GM12878 (cell line): ENCODE results near the gene GREM1. TPM values are rescaled to one million over a fixed set of nuclear protein-coding genes. Genes with fewer than 3 reads are reported as not detected.

Experiments
- ATAC-seq: fragments of 200-7000 bp; cut with Tn5 transposase; 3 replicates; pipeline ENCODE4 v1.9.1; 2020; ENCODE audit warnings: mild to moderate bottlenecking, moderate library complexity
- BruUV-seq: library from RNA; stranded (reverse); fragments of 400-500 nt; replicated peaks from 2 replicates; lab custom pipeline; 2021; lab: Mats Ljungman, UMichigan
- CTCF ChIA-PET: fragments of 300-600 bp; sonication (Branson Sonifier 250); formaldehyde crosslinking; extraction: SDS; loops from one replicate; lab custom pipeline; 2021; ENCODE audit warnings: inconsistent platforms; lab: Yijun Ruan, JAX
- POLR2A ChIA-PET: fragments of 350-600 bp; formaldehyde crosslinking; extraction: SDS; loops from one replicate; lab custom pipeline; 2021; ENCODE audit warnings: inconsistent platforms; lab: Charles Lee
- RAD21 ChIA-PET: fragments of 300-600 bp; sonication (Branson Sonifier 250); formaldehyde crosslinking; loops from one replicate; lab custom pipeline; 2023; ENCODE audit warnings: antibody characterized with exemption; ENCODE audit not compliant: unreplicated experiment; lab: Charles Lee
- SMC1A ChIA-PET: fragments of 300-600 bp; sonication (Branson Sonifier 250); formaldehyde crosslinking; loops from one replicate; lab custom pipeline; 2023; ENCODE audit not compliant: unreplicated experiment, uncharacterized antibody; lab: Charles Lee
- DNase-seq: peaks from one replicate; pipeline ENCODE4 v3.0.0-alpha.2; 2011; ENCODE audit warnings: low read depth, low spot score
- FAIRE-seq: peaks from 3 replicates; lab custom pipeline; 2011; peaks lifted over from hg19 to GRCh38; lab: Jason Lieb, UNC
- H2AFZ ChIP-seq: 2 replicates; pipeline ENCODE4 v1.6.0; 2011; ENCODE audit warnings: low read depth, low read length, control low read depth; ENCODE audit not compliant: control insufficient read depth
- H3K27ac ChIP-seq: 2 replicates; pipeline ENCODE4 v1.5.1; 2011; ENCODE audit warnings: control low read depth; ENCODE audit not compliant: control insufficient read depth, insufficient read depth
- H3K27me3 ChIP-seq, 2 experiments: replicated peaks in 1 of 2; 2 replicates each; pipeline versions ENCODE4 v1.6.0 to v1.6.1; 2011; ENCODE audit warnings: low read length in 1 of 2; ENCODE audit not compliant: control insufficient read depth in 2 of 2, insufficient read depth in 2 of 2
- H3K36me3 ChIP-seq, 2 experiments: 2 replicates each; pipeline ENCODE4 v1.5.1; 2011; ENCODE audit warnings: low read length in 1 of 2; ENCODE audit not compliant: control insufficient read depth in 2 of 2, insufficient read depth in 2 of 2
- H3K4me1 ChIP-seq: 2 replicates; pipeline ENCODE4 v1.6.1; 2011; ENCODE audit warnings: mild to moderate bottlenecking, low read length, moderate library complexity, mixed read lengths; ENCODE audit not compliant: control insufficient read depth, insufficient read depth
- H3K4me2 ChIP-seq: 2 replicates; pipeline ENCODE4 v1.6.0; 2011; ENCODE audit warnings: control low read depth; ENCODE audit not compliant: control insufficient read depth, insufficient read depth
- H3K4me3 ChIP-seq: fragments of 200-600 bp; sonication (generic); 2 replicates; pipeline ENCODE4 v1.5.1; 2016
- H3K79me2 ChIP-seq: 2 replicates; pipeline ENCODE4 v1.6.0; 2011; ENCODE audit warnings: low read length; ENCODE audit not compliant: control insufficient read depth, insufficient read depth
- H3K9ac ChIP-seq: 2 replicates; pipeline ENCODE4 v1.8.0; 2011; ENCODE audit warnings: low read length, control low read depth, mixed read lengths; ENCODE audit not compliant: control insufficient read depth, insufficient read depth
- H3K9me3 ChIP-seq: replicated peaks from 3 replicates; pipeline ENCODE4 v1.5.1; 2011; ENCODE audit warnings: mild to moderate bottlenecking, low read length; ENCODE audit not compliant: control insufficient read depth, insufficient read depth
- H4K20me1 ChIP-seq: 2 replicates; pipeline ENCODE4 v1.6.0; 2011; ENCODE audit not compliant: control insufficient read depth, insufficient read depth
- ESRRA ChIP-seq: IDR thresholded peaks from 2 replicates; pipeline ENCODE4 v1.6.1; 2012; ENCODE audit warnings: mild to moderate bottlenecking, low read length, improper control_type of control experiment
- HCFC1 ChIP-seq: fragments of 150-350 bp; IDR thresholded peaks from 2 replicates; pipeline ENCODE4 v1.6.1; 2014; ENCODE audit warnings: low read length
- IRF4 ChIP-seq: IDR thresholded peaks from 2 replicates; pipeline ENCODE4 v1.6.1; 2011; ENCODE audit warnings: low read depth, low read length
- MYB ChIP-seq: fragments of 150-350 bp; IDR thresholded peaks from 2 replicates; pipeline ENCODE4 v1.6.1; 2014; ENCODE audit warnings: mild to moderate bottlenecking, low read depth, low read length, borderline replicate concordance
- NR2F1 ChIP-seq: fragments of 450-650 bp; conservative IDR thresholded peaks from 2 replicates; pipeline ENCODE4 v1.6.1; 2017; ENCODE audit warnings: mild to moderate bottlenecking
- POU2F2 ChIP-seq: IDR thresholded peaks from 3 replicates; pipeline ENCODE4 v1.6.1; 2011; ENCODE audit warnings: low read depth, mild to moderate bottlenecking, low read length, borderline replicate concordance
- RAD51 ChIP-seq: fragments of 450-650 bp; IDR thresholded peaks from 2 replicates; pipeline ENCODE4 v1.6.1; 2016; ENCODE audit warnings: moderate library complexity, mild to moderate bottlenecking, inconsistent platforms
- RBBP5 ChIP-seq: fragments of 200-600 bp; sonication (generic); conservative IDR thresholded peaks from 2 replicates; pipeline ENCODE4 v1.6.1; 2016
- SUPT20H ChIP-seq: IDR thresholded peaks from 2 replicates; pipeline ENCODE4 v1.6.1; 2011; ENCODE audit warnings: low read depth, mild to moderate bottlenecking, low read length, moderate library complexity, borderline replicate concordance; ENCODE audit not compliant: control insufficient read depth
- SUZ12 ChIP-seq: fragments of 200-600 bp; sonication (generic); IDR thresholded peaks from one replicate; pipeline ENCODE4 v1.6.1; 2018; ENCODE audit warnings: antibody characterized with exemption, mild to moderate bottlenecking; ENCODE audit not compliant: unreplicated experiment
- TAF1 ChIP-seq: IDR thresholded peaks from 2 replicates; pipeline ENCODE4 v1.6.1; 2011; ENCODE audit warnings: mild to moderate bottlenecking, low read depth, low read length, borderline replicate concordance
- TCF3 ChIP-seq: IDR thresholded peaks from 2 replicates; pipeline ENCODE4 v1.6.1; 2012; ENCODE audit warnings: low read depth, mild to moderate bottlenecking, low read length, borderline replicate concordance; ENCODE audit not compliant: insufficient read depth
- WGBS: methylation state at CpG from one replicate; pipeline ENCODE4 v1.1.6; 2016; ENCODE audit warnings: low lambda C conversion rate; ENCODE audit not compliant: insufficient replicate concordance, insufficient coverage; ENCODE audit errors: missing lambda C conversion rate; 5-methylcytosine and 5-hydroxymethylcytosine counted together
- in situ Hi-C: fragments of 300-500 bp; cut with MboI; formaldehyde crosslinking; loops from 9 replicates; pipeline ENCODE4 v1.14.3; 2018; ENCODE audit warnings: mixed read lengths
- intact Hi-C: fragments of 100-400 bp; cut with micrococcal nuclease; formaldehyde crosslinking; loops from one replicate; pipeline ENCODE4 v1.14.2; 2022; ENCODE audit not compliant: unreplicated experiment
- polyA plus RNA-seq, 11 experiments: library from polyadenylated mRNA; depleted of rRNA in 4 of 11; unstranded in 6 of 11; stranded (reverse) in 5 of 11; fragments of >200 nt; fragmentation: Nextera tagmentation in 4 of 11; fragmentation: Illumina TruSeq in 1 of 11; extraction: Ambion mirVana in 4 of 11; extraction: Trizol in 1 of 11; gene quantifications; 1 replicate in 1 of 11; 2 replicates in 10 of 11; pipeline versions ENCODE4 v1.2.1 to v1.2.3, GENCODE V29; 2011 to 2016; ENCODE audit warnings: inconsistent platforms in 2 of 11, missing spikeins in 2 of 11, low read depth in 1 of 11
- total RNA-seq, 4 experiments: library from RNA; depleted of rRNA in 3 of 4; stranded (reverse); fragments of >200 nt in 3 of 4; fragmentation: Illumina TruSeq in 1 of 4; extraction: Trizol in 1 of 4; gene quantifications; 2 replicates each; pipeline versions ENCODE4 v1.2.1 to v1.2.3, GENCODE V29; 2013 to 2021
- TF ChIP-seq, protein P1 (sequence below): fragments of 450-650 bp; IDR thresholded peaks from 2 replicates; pipeline ENCODE4 v1.6.1; 2017; ENCODE audit warnings: mild to moderate bottlenecking, moderate library complexity
- TF ChIP-seq, protein P2 (sequence below): fragments of 450-650 bp; IDR thresholded peaks from 2 replicates; pipeline ENCODE4 v1.6.1; 2016; ENCODE audit warnings: mild to moderate bottlenecking
- TF ChIP-seq, protein P3 (sequence below): fragments of 450-650 bp; IDR thresholded peaks from 2 replicates; pipeline ENCODE4 v1.6.1; 2017; ENCODE audit warnings: mild to moderate bottlenecking, moderate library complexity

The GREM1 gene
- total and polyA plus RNA-seq, 10 of the 15 experiments (the other 5 are each of a cell fraction or from before 2014, with no cell fraction given), result 0.08 to 0.36 (median 0.08) TPM; not detected in 7

DNA sequence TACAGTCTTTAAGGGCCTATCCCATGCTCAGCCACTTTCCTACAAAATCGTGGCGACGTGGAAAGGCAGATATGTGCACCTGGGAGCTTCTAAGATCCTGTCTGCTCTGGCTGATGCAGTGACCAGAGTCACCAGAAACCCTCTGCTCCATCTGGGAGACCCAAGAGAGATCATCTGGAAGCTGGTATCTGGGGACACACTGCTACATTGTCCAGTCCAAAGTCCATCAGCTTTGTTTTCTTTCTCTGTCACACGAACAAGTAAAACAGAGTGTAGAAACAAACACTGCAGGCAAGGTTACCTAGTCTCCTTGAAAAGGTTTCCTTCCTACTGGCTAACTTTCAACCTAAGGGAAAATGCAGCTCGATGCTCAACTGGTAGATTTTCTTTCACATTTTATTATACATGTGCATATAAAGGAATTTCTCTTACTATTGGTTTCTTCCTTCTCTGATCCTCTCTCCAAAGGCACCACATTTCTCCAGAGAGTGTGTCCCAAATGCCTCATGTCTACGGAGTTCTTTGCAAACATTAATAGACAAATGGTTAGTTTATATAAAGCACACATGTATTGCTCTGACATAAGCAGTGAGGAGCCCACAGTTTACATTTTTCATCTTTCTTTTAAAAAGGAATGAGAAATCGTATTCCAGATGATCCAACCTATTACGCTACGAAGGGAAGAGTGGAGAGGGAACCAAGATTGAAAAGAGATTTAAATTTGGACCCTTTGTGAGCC lies 8.3 kb upstream of the GREM1 start:
- Histone ChIP-seq H3K27ac (no peak overlapping the region), H3K4me2 (no peak overlapping the region), H3K27me3 (no peaks in the 10 kb centered on the region; a peak in 1 of 4 replicates), H3K9me3 (no peaks in the 10 kb centered on the region), H3K4me3 (no peak overlapping the region), H3K4me1 (no peaks in the 10 kb centered on the region), H2AFZ (no peak overlapping the region), H3K36me3 (no peaks in the 10 kb centered on the region), H4K20me1 (no peaks in the 10 kb centered on the region), H3K9ac (no peak overlapping the region), H3K79me2 (no peaks in the 10 kb centered on the region)
- ATAC-seq (no peak), FAIRE-seq (no peak), DNase-seq (no peak)
- POLR2A ChIA-PET, result no interaction called here
- BruUV-seq, result no TSS peak
- CTCF ChIA-PET, result interaction anchor here (1.9 kb wide), 1 partner anchor 134 kb away, joined by 4 read pairs; no protein-coding TSS in a partner anchor
- in situ Hi-C loops (no loop called here), intact Hi-C loops (no loop called here)
- 24% methylated on average over 9 of the region's 9 CpGs for WGBS
- RAD21 ChIA-PET, result no interaction called here
- SMC1A ChIA-PET, result interaction anchor here (0.6 kb wide), 1 partner anchor 369 kb away, joined by 3 read pairs; no protein-coding TSS in a partner anchor
- no peak for TF ChIP-seq SUZ12
- TF ChIP-seq, protein P1, sequence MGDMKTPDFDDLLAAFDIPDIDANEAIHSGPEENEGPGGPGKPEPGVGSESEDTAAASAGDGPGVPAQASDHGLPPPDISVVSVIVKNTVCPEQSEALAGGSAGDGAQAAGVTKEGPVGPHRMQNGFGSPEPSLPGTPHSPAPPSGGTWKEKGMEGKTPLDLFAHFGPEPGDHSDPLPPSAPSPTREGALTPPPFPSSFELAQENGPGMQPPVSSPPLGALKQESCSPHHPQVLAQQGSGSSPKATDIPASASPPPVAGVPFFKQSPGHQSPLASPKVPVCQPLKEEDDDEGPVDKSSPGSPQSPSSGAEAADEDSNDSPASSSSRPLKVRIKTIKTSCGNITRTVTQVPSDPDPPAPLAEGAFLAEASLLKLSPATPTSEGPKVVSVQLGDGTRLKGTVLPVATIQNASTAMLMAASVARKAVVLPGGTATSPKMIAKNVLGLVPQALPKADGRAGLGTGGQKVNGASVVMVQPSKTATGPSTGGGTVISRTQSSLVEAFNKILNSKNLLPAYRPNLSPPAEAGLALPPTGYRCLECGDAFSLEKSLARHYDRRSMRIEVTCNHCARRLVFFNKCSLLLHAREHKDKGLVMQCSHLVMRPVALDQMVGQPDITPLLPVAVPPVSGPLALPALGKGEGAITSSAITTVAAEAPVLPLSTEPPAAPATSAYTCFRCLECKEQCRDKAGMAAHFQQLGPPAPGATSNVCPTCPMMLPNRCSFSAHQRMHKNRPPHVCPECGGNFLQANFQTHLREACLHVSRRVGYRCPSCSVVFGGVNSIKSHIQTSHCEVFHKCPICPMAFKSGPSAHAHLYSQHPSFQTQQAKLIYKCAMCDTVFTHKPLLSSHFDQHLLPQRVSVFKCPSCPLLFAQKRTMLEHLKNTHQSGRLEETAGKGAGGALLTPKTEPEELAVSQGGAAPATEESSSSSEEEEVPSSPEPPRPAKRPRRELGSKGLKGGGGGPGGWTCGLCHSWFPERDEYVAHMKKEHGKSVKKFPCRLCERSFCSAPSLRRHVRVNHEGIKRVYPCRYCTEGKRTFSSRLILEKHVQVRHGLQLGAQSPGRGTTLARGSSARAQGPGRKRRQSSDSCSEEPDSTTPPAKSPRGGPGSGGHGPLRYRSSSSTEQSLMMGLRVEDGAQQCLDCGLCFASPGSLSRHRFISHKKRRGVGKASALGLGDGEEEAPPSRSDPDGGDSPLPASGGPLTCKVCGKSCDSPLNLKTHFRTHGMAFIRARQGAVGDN, result no peak
- no peak for TF ChIP-seq IRF4
- TF ChIP-seq TCF3, result no peak
- no peak for TF ChIP-seq NR2F1
- TF ChIP-seq RBBP5, result no peak
- no peak for TF ChIP-seq HCFC1
- no peak for TF ChIP-seq SUPT20H
- no peak for TF ChIP-seq POU2F2
- TF ChIP-seq, protein P2, sequence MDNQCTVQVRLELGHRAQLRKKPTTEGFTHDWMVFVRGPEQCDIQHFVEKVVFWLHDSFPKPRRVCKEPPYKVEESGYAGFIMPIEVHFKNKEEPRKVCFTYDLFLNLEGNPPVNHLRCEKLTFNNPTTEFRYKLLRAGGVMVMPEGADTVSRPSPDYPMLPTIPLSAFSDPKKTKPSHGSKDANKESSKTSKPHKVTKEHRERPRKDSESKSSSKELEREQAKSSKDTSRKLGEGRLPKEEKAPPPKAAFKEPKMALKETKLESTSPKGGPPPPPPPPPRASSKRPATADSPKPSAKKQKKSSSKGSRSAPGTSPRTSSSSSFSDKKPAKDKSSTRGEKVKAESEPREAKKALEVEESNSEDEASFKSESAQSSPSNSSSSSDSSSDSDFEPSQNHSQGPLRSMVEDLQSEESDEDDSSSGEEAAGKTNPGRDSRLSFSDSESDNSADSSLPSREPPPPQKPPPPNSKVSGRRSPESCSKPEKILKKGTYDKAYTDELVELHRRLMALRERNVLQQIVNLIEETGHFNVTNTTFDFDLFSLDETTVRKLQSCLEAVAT, result no peak
- TF ChIP-seq, protein P3, sequence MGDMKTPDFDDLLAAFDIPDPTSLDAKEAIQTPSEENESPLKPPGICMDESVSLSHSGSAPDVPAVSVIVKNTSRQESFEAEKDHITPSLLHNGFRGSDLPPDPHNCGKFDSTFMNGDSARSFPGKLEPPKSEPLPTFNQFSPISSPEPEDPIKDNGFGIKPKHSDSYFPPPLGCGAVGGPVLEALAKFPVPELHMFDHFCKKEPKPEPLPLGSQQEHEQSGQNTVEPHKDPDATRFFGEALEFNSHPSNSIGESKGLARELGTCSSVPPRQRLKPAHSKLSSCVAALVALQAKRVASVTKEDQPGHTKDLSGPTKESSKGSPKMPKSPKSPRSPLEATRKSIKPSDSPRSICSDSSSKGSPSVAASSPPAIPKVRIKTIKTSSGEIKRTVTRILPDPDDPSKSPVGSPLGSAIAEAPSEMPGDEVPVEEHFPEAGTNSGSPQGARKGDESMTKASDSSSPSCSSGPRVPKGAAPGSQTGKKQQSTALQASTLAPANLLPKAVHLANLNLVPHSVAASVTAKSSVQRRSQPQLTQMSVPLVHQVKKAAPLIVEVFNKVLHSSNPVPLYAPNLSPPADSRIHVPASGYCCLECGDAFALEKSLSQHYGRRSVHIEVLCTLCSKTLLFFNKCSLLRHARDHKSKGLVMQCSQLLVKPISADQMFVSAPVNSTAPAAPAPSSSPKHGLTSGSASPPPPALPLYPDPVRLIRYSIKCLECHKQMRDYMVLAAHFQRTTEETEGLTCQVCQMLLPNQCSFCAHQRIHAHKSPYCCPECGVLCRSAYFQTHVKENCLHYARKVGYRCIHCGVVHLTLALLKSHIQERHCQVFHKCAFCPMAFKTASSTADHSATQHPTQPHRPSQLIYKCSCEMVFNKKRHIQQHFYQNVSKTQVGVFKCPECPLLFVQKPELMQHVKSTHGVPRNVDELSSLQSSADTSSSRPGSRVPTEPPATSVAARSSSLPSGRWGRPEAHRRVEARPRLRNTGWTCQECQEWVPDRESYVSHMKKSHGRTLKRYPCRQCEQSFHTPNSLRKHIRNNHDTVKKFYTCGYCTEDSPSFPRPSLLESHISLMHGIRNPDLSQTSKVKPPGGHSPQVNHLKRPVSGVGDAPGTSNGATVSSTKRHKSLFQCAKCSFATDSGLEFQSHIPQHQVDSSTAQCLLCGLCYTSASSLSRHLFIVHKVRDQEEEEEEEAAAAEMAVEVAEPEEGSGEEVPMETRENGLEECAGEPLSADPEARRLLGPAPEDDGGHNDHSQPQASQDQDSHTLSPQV, result no peak
- TF ChIP-seq TAF1, result no peak
- TF ChIP-seq MYB, result no peak
- no peak for TF ChIP-seq RAD51
- no peak for TF ChIP-seq ESRRA
